ENCODE results near the gene RPL13A.

RPL13A gene

DNA sequence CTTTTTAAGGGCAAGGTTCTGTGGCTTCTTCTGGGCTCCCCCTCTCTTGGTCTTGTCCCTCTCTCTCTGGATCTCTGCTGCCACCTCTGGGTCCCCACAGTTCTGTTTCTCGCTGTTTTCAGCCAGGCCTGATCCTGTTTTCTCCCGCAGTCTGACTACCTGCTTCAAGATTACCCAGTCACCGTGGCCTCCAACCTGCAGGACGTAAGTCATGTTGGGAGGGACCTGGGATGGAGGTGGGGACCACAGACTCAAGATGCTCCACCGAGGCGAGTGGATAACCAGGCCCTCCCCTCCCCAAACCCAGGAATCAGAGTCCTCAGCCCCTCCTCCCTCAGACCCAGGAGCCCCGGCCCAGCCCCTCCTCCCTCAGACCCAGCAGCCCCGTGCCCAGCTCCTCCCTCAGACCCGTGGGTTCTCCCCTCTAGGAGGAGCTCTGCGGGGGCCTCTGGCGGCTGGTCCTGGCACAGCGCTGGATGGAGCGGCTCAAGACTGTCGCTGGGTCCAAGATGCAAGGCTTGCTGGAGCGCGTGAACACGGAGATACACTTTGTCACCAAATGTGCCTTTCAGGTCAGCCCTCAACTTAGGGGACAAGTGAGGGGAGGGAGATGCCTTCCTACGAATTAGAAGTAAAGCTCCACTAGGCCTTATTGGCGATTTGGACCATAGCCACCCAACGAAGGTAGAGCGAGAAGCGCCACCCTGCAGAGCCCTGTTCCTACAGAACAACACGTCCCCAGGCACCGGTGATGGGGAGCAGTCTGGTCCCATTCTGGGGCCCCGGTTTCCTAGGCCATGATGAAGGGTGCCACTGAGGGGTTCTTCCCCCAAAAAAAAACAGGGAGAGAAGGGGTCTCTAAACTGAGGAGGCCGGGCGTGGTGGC lies 11.2 kb upstream of the RPL13A start:
- peaks cover 0 to 20% (median 12%) of the 10 kb centered on the region in 4 donors for H3K4me1 ChIP-seq
- peak overlapping the region in 1 of 2 donors; percentile 24 for H3K27ac ChIP-seq
- H3K4me3 ChIP-seq, result no peak overlapping the region
- intact Hi-C loops (cut with DNase I; ENCODE audit: low total_unique reads), result loop anchor here (2.0 kb wide), 1 partner anchor 71 kb away; no protein-coding TSS in a partner anchor
- no peaks in the 10 kb centered on the region for H3K9me3 ChIP-seq
- TF ChIP-seq, protein P1, sequence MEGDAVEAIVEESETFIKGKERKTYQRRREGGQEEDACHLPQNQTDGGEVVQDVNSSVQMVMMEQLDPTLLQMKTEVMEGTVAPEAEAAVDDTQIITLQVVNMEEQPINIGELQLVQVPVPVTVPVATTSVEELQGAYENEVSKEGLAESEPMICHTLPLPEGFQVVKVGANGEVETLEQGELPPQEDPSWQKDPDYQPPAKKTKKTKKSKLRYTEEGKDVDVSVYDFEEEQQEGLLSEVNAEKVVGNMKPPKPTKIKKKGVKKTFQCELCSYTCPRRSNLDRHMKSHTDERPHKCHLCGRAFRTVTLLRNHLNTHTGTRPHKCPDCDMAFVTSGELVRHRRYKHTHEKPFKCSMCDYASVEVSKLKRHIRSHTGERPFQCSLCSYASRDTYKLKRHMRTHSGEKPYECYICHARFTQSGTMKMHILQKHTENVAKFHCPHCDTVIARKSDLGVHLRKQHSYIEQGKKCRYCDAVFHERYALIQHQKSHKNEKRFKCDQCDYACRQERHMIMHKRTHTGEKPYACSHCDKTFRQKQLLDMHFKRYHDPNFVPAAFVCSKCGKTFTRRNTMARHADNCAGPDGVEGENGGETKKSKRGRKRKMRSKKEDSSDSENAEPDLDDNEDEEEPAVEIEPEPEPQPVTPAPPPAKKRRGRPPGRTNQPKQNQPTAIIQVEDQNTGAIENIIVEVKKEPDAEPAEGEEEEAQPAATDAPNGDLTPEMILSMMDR (IDR thresholded peaks at IDR 0.05), result peak in 1 of 2 experiments; percentile 32
- H3K27me3 ChIP-seq, result no peaks in the 10 kb centered on the region
- H3K36me3 ChIP-seq, result peaks cover 0 to 10% (median 0%) of the 10 kb centered on the region in 3 donors
- peak in 1 of 2 donors; percentile 63 for DNase-seq

DNA sequence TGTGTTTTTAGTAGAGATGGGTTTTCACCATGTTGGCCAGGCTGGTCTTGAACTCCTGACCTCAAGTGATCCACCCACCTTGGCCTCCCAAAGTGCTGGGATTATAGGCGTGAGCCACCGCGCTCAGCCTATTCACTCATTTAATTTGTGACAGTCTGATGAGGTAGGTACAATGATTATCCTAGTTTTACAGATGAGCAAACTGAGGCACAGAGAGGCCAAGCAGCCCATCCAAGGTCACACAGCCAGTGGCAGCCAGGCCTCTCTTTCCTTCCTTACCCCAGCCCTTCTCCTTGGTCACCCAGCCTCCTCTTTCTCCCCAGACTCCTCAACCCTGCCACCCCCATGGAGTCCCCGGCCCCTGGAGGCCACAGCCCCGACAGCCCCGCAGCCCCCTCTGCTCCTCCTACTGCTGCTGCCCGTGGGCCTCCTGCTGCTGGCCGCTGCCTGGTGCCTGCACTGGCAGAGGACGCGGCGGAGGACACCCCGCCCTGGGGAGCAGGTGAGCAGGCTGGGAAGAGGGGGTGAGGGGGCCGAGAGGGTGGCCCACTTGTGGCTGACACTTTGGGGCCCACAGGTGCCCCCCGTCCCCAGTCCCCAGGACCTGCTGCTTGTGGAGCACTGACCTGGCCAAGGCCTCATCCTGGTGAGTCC lies 7.3 kb upstream of the RPL13A start:
- peaks cover 0 to 21% (median 0%) of the 10 kb centered on the region in 3 donors for H3K36me3 ChIP-seq
- intact Hi-C loops (cut with DNase I; ENCODE audit: low total_unique reads), result no loop called here
- TF ChIP-seq, protein P1 (IDR thresholded peaks at IDR 0.05), result no peak
- no peak overlapping the region for H3K4me3 ChIP-seq
- no peak overlapping the region for H3K27ac ChIP-seq
- no peaks in the 10 kb centered on the region for H3K27me3 ChIP-seq
- DNase-seq, result no peak
- H3K4me1 ChIP-seq, result peaks cover 0 to 7% (median 3%) of the 10 kb centered on the region in 4 donors
- no peaks in the 10 kb centered on the region for H3K9me3 ChIP-seq

- TF ChIP-seq, protein P1 (IDR thresholded peaks at IDR 0.05), result no peak
- DNase-seq, result no peak
- H3K36me3 ChIP-seq, result peaks cover 0 to 21% (median 0%) of the 10 kb centered on the region in 3 donors
- H3K27ac ChIP-seq, result no peak overlapping the region
- H3K4me1 ChIP-seq, result peaks cover 0 to 7% (median 0%) of the 10 kb centered on the region in 4 donors
- no peak overlapping the region for H3K4me3 ChIP-seq
- H3K9me3 ChIP-seq, result no peaks in the 10 kb centered on the region
- intact Hi-C loops (cut with DNase I; ENCODE audit: low total_unique reads), result no loop called here
- H3K27me3 ChIP-seq, result no peaks in the 10 kb centered on the region
Measured at GRCh38 chr19:49481020-49481683, 6.3 kb upstream of the RPL13A start.

DNA sequence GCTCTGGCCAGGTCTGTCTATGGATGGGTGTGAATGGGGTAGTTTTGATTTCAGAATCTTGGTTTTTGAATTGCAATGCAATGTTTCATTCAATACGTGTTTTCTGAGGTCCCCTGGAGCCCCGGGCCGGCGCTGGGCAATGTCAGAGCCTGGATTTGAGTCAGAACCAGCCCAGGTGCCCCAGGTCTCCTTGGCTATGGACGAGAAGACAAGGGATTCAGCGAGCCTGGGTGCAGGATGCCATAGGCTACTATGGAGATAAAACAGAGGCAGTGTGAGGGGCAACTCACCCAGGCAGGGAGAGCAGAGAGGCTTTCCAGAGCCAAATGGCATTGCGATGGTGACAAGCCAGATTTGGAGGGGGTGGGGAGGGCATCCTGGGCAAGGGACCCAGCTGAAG lies 1.2 kb upstream of the RPL13A start:
- H3K4me3 ChIP-seq, result no peak overlapping the region
- TF ChIP-seq, protein P1 (IDR thresholded peaks at IDR 0.05), result no peak
- intact Hi-C loops (cut with DNase I; ENCODE audit: low total_unique reads), result no loop called here
- H3K9me3 ChIP-seq, result no peaks in the 10 kb centered on the region
- peak overlapping the region in 1 of 2 donors; percentile 85 for H3K27ac ChIP-seq
- H3K27me3 ChIP-seq, result no peaks in the 10 kb centered on the region
- H3K4me1 ChIP-seq, result peaks cover 0 to 29% (median 26%) of the 10 kb centered on the region in 4 donors
- peaks cover 18 to 36% (median 22%) of the 10 kb centered on the region in 3 donors for H3K36me3 ChIP-seq
- DNase-seq, result no peak

- peak overlapping the region; percentile 84 to 85 for H3K27ac ChIP-seq
- intact Hi-C loops (cut with DNase I; ENCODE audit: low total_unique reads), result no loop called here
- no peaks in the 10 kb centered on the region for H3K9me3 ChIP-seq
- no peaks in the 10 kb centered on the region for H3K27me3 ChIP-seq
- H3K4me3 ChIP-seq, result peak overlapping the region in 1 of 2 donors; percentile 30
- peaks cover 24 to 38% (median 27%) of the 10 kb centered on the region in 3 donors for H3K36me3 ChIP-seq
- DNase-seq, result peak in 1 of 2 donors; percentile 75
- TF ChIP-seq, protein P1 (IDR thresholded peaks at IDR 0.05), result no peak
- H3K4me1 ChIP-seq, result peaks cover 0 to 29% (median 26%) of the 10 kb centered on the region in 4 donors
Measured at GRCh38 chr19:49486710-49487276, 615 bp upstream of the RPL13A start.
